Stimulated activated CD4-positive, alpha-beta T cell treated with anti-CD3 and anti-CD28 coated beads, Interleukin-2, amount 100 ng/mL, for 4 hours (primary cell): Measurements from ENCODE around the gene FAM32A.

Source experiments
- DNase-seq: peaks from one replicate; pipeline ENCODE4 v3.0.0-alpha.2; 2020; ENCODE audit warnings: low read depth

FAM32A gene

GRCh38 chr19:16202320-16203255 lies 17.4 kb downstream of the FAM32A start:
- no peak for DNase-seq

- no peak for DNase-seq
These were observed 18.2 kb downstream of the FAM32A start for GRCh38 chr19:16203256-16204004.

GRCh38 chr19:16204005-16204294 lies 18.7 kb downstream of the FAM32A start:
- no peak for DNase-seq

DNA sequence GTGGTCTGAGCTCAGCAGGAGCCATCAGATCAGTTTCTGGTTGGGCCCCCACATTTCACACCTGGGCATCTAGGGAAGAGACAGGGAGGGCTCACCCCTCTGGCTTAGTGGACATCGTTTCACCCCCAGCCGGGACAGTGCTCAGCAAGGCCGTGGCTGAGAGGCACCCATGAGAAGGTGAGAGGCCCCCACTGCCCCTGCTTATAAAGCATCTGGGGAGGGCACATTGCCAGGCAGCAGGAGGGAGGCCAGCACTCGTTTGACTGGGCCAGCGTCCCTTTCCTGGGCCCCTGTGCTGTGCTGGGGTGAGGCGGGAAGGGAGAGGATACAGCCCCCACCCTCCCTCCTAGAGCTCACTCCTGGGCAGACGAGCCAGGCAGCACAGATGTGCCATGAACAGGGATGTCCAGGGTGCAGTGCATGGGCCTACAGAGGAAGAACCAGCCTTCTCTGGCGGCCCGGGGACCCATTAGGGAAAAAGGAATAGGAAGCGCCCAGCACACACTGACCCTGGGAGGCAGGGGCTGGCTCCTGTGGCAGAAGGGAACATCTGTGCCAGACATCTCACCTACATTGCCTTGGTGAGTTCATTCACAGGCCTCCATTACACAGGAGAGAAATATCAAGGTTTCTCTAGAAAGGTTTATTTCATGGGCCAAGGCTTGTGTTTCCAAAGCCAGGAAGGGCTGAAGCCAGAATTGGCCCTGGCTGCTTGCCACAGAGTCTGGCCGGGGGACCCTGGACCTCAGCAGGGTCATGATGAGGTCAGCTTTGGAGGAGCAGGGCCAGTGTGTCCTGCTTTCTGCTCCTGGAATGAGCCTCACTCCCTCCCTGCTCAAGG lies 20.2 kb downstream of the FAM32A start:
- DNase-seq, result no peak

- no peak for DNase-seq
These were observed 20.9 kb downstream of the FAM32A start for GRCh38 chr19:16206046-16206605.

- DNase-seq, result no peak
These were observed 21.4 kb downstream of the FAM32A start for GRCh38 chr19:16206637-16207036.

DNA sequence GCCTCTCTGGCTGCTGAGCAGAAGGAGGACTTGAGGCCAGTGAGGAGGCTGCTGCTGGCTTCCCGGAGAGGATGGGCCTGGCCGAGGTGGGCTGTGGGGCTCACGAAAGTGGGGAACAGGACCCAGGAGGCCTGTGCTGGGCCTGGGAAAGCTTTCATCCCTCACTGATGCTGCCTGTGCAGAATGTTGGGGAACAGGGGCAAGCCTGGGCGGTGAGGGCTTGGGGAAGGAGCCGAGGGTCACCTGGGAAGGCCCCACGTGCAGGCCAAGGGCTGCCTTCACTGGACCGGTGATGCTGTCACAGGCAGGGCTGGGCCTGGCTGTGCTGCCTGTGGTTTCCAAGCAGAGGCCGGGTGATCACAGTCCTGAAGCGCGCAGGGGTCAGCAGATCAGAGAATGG lies 21.9 kb downstream of the FAM32A start:
- DNase-seq, result no peak

DNA sequence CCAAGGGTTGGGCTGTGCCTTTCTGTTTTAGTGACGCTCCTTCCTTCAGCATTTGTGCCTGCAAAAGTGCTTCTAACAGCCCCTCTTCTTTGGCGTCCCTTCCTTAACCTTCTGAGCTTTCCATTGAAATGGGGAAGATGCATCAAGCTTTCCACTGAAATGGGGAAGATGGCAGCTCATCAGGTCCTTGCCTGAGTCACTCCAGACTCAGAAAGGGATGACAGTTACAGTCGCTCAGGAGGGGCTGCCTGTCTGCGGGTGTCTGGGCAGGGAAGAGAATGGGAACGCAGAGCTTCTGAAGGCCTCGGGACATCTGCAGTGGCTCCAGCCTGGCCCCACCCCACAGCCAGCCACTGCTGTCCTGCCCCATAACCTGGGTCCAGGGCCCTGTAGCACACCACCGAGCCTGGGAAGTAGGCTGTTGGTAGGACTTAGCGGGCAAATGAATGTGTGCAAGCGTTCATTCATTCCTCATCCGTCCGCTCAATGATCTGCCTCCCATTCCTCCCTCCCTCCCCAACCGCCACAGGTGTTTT lies 22.3 kb downstream of the FAM32A start:
- no peak for DNase-seq

DNA sequence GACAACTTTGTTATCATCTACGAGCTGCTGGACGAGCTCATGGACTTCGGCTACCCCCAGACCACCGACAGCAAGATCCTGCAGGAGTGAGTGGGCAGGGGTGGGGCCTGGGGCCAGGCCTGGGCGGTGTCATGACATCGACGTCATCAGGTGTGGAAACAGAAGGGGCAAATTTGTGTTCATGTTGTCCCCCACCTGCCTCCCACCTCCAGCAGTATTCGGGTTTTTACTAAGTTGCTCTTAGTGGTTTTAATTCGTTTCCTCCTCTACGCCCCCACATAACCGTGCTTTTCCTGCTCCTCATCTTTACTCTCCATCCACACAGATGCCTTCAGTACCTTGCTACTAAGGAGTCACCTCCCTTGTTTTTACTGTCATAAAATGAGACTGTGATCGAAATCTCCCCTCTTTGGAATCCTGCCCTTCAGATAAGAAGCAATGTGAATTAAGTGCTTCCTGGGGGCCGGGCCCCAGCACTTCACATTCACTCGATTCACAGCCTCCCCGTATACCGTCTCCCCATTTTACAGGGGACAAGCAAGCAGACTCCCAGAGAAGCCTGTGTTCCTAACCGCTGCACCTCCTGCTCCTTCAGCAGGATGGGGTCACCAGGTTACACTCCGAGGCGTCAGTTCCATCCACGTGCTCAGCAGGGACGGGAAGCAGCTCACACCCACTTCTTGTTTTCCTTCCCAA lies 23.0 kb downstream of the FAM32A start:
- no peak for DNase-seq

GRCh38 chr19:16208847-16209665 lies 23.8 kb downstream of the FAM32A start:
- DNase-seq, result no peak

- no peak for DNase-seq
These were observed 25.0 kb downstream of the FAM32A start for GRCh38 chr19:16210168-16210567.

GRCh38 chr19:16213076-16213475 lies 27.9 kb downstream of the FAM32A start:
- DNase-seq, result no peak

DNA sequence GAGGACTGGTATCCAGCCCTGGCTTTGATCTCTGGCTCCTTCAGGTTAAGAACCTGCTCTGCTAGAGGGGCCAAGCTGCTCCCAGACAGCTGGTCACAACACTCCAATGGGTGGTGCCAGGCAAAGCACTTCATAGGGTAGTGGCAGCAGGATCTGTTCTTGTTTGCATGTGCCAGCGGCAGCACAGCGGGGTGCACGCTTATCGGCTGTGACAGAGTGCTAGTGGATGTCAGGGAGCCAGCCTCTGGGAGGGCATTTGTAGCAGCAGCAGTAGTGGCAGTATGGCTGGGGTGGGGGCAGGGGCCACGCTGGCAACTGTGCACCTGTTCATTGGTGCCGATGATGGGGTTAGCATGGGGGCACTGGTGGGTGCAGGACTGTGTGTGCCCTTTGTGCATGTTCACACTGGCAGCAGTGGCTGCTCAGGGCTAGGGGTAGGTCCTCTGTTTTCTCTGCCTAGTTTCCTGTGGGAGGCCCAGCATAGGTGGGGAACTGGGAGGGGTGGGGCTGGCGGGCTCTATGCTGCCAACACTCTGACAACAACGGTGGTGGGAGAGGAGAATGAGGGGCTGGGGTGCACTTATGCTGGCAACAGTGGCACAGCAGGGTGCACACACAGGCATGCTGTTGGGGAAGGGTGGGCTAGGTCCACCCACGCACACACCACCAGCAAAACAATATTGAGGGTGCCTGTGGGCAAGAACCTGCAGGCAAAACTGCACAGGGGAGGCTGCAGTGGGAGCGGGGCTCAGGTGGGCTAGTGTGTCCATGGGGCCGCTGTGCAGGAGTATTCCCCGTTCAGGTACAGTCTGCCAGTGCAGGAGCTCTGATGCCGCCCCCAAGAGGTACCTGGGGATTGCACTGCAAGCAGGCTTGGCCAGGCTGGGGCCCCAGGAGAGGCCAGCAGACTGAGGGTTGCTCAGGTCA lies 31.8 kb downstream of the FAM32A start:
- no peak for DNase-seq

- no peak for DNase-seq
These were observed 32.7 kb downstream of the FAM32A start for GRCh38 chr19:16217716-16218451.

DNA sequence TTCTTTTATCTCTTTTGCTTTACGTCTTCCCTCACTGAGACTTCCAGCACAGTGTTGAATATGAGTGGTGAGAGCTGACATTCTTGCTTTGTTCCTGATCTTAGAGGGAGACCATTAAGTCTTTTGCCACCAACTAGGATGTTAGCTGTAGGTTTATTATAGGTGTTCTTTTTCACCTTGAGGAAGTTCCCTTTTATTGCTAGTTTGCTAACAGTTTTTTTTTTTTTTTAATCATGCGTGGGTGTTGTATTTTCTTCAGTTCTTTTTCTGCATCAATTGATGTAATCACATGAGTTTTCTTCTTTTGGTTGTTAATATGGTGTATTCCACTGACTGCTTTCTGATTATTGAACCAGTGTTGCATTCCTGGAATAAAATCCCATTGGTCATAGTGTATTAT lies 33.6 kb downstream of the FAM32A start:
- no peak for DNase-seq

DNA sequence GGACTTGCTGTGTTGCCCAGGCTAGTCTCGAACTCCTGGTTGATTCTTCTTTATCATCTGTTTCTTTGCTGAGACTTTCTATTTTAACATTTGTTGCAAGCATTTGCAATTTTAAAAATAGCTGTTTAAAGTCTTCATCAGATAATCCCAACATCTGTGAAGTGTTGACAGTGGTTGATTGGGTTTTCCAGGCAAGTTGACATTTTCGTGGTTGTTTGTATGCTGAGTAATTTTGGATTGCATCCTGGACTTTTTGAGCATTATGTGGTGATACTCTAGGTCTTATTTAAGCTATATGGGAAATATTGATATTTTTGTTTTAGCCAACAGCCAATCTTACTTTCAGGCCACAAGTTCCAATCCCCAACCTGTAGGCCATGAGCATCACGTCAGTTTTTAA lies 37.6 kb downstream of the FAM32A start:
- DNase-seq, result no peak

- DNase-seq, result no peak
These were observed 38.5 kb downstream of the FAM32A start for GRCh38 chr19:16223746-16224145.

GRCh38 chr19:16224293-16225045 lies 39.3 kb downstream of the FAM32A start:
- no peak for DNase-seq
